Calu3 (cell line): ENCODE measurements around the gene SBF2. TPM values are rescaled to one million over a fixed set of nuclear protein-coding genes. Genes with fewer than 3 reads are reported as not detected.
"Not testable (repeated sequence)": the region's sequence is repeated elsewhere in the genome, so short reads cannot be mapped to it uniquely, and the experiment has no call there.

Experiments
- BruUV-seq: library from RNA; stranded (reverse); fragments of 400-500 nt; replicated peaks from 2 replicates; lab custom pipeline; 2021; lab: Mats Ljungman, UMichigan
- CTCF ChIA-PET: fragments of 300-600 bp; sonication (Branson Sonifier 250); formaldehyde crosslinking; loops from one replicate; lab custom pipeline; 2022; ENCODE audit warnings: antibody characterized with exemption; lab: Charles Lee
- DNase-seq: peaks from one replicate; pipeline ENCODE4 v3.0.0; 2022
- H3K27ac Mint-ChIP-seq: one replicate; pipeline ENCODE4 v1.8.0; 2022; ENCODE audit warnings: mixed read lengths; ENCODE audit not compliant: unreplicated experiment
- H3K27me3 Mint-ChIP-seq: one replicate; pipeline ENCODE4 v1.8.0; 2022; ENCODE audit warnings: mixed read lengths; ENCODE audit not compliant: unreplicated experiment
- H3K36me3 Mint-ChIP-seq: one replicate; pipeline ENCODE4 v1.8.0; 2022; ENCODE audit warnings: mild to moderate bottlenecking, moderate library complexity, mixed read lengths; ENCODE audit not compliant: insufficient read depth, unreplicated experiment
- H3K4me1 Mint-ChIP-seq: one replicate; pipeline ENCODE4 v1.8.0; 2022; ENCODE audit warnings: mild to moderate bottlenecking, low read depth, mixed read lengths; ENCODE audit not compliant: unreplicated experiment
- H3K4me3 Mint-ChIP-seq: one replicate; pipeline ENCODE4 v1.8.0; 2022; ENCODE audit warnings: mild to moderate bottlenecking, low read depth, moderate library complexity, mixed read lengths; ENCODE audit not compliant: unreplicated experiment
- H3K9me3 Mint-ChIP-seq: one replicate; pipeline ENCODE4 v1.8.0; 2022; ENCODE audit warnings: low read depth, mixed read lengths; ENCODE audit not compliant: unreplicated experiment
- CTCF ChIP-seq: fragments of 200-600 bp; IDR thresholded peaks from one replicate; pipeline ENCODE4 v1.8.0; 2022; ENCODE audit warnings: antibody characterized with exemption; ENCODE audit not compliant: unreplicated experiment
- intact Hi-C: fragments of 100-400 bp; cut with micrococcal nuclease; formaldehyde crosslinking; loops from one replicate; pipeline ENCODE4 v1.10.0; 2022; ENCODE audit not compliant: unreplicated experiment
- total RNA-seq: library from RNA; stranded (reverse); gene quantifications from 2 replicates; pipeline ENCODE4 v1.2.3, GENCODE V29; 2022

The SBF2 gene
- total RNA-seq, 1 experiment from 2014 or later: 39.0 TPM

- Mint-ChIP-seq H3K4me1 (no peaks in the 10 kb centered on the region), H3K36me3 (no peaks in the 10 kb centered on the region), H3K27ac (no peak overlapping the region), H3K4me3 (no peak overlapping the region), H3K9me3 (no peaks in the 10 kb centered on the region), H3K27me3 (no peaks in the 10 kb centered on the region)
- intact Hi-C loops: no loop called here
- CTCF ChIA-PET: interaction anchor here (0.6 to 1.0 kb wide), 2 partner anchors 9 to 10 kb away, joined by 4 to 5 read pairs; no protein-coding TSS in a partner anchor
- no peak for DNase-seq
- BruUV-seq: no TSS peak
- TF ChIP-seq CTCF: no peak
Observed at GRCh38 chr11:10243896-10244575, 50.0 kb downstream of the SBF2 start.

- H3K36me3 Mint-ChIP-seq: no peaks in the 10 kb centered on the region
- BruUV-seq: no TSS peak
- TF ChIP-seq CTCF: no peak
- intact Hi-C loops: no loop called here
- no peaks in the 10 kb centered on the region for H3K27me3 Mint-ChIP-seq
- DNase-seq: no peak
- CTCF ChIA-PET: no interaction called here
- H3K9me3 Mint-ChIP-seq: no peaks in the 10 kb centered on the region
- H3K27ac Mint-ChIP-seq: no peak overlapping the region
- peaks cover 8% of the 10 kb centered on the region for H3K4me1 Mint-ChIP-seq
- H3K4me3 Mint-ChIP-seq: no peak overlapping the region
Observed at GRCh38 chr11:10236840-10237239, 57.2 kb downstream of the SBF2 start.

GRCh38 chr11:10233581-10233980, 60.4 kb downstream of the SBF2 start:
- no peak for TF ChIP-seq CTCF
- DNase-seq: no peak
- Mint-ChIP-seq H3K4me1 (peaks cover 8% of the 10 kb centered on the region), H3K36me3 (no peaks in the 10 kb centered on the region), H3K9me3 (peaks cover 10% of the 10 kb centered on the region), H3K27ac (no peak overlapping the region), H3K27me3 (no peaks in the 10 kb centered on the region), H3K4me3 (no peak overlapping the region)
- no TSS peak for BruUV-seq
- CTCF ChIA-PET: interaction anchor here (0.6 to 1.2 kb wide), 4 partner anchors 11 to 839 kb away, joined by 3 to 5 read pairs (median 4); no protein-coding TSS in a partner anchor
- intact Hi-C loops: no loop called here

DNA sequence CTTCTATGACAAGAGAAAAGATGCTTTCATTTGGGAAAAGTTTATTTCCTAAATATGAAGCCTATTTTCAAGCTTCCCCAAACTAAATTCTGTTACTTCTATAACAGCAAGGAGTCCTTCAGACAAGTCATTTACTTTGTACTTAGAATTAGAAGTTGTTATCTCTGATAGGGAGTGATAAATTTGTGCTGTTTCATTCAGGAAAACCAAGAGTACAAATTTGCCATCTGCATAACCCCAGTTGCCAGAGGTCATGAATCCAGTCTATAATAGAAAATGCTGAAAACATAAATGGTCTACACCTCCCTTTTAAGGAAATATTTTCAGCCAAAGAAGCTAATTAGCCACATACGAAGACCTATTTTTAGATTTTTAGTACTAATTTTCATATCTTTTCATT, 61.3 kb downstream of the SBF2 start:
- Mint-ChIP-seq H3K4me1 (peaks cover 8% of the 10 kb centered on the region), H3K9me3 (peaks cover 10% of the 10 kb centered on the region), H3K27ac (no peak overlapping the region), H3K4me3 (no peak overlapping the region), H3K36me3 (no peaks in the 10 kb centered on the region), H3K27me3 (no peaks in the 10 kb centered on the region)
- BruUV-seq: no TSS peak
- CTCF ChIA-PET: no interaction called here
- no peak for TF ChIP-seq CTCF
- no peak for DNase-seq
- intact Hi-C loops: no loop called here

DNA sequence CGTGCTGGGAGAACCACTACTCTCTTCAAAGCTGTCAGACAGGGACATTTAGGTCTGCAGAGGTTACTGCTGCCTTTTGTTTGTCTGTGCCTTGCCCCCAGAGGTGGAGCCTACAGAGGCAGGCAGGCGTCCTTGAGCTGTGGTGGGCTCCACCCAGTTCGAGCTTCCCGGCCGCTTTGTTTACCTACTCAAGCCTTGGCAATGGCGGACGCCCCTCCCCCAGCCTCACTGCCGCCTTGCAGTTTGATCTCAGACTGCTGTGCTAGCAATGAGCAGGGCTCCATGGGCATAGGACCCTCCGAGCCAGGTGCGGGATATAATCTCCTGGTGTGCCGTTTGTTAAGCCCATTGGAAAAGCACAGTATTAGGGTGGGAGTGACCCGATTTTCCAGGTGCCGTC, 62.2 kb downstream of the SBF2 start:
- intact Hi-C loops, H3K27ac Mint-ChIP-seq, BruUV-seq, H3K4me3 Mint-ChIP-seq, DNase-seq, H3K27me3 Mint-ChIP-seq, CTCF ChIA-PET, H3K36me3 Mint-ChIP-seq, H3K9me3 Mint-ChIP-seq, H3K4me1 Mint-ChIP-seq: not testable (repeated sequence)
